Trophoblast cell (in vitro differentiated cells and primary cell): Measurements from ENCODE around the gene DYNLRB1.

Experiments used
- DNase-seq, 2 donors: peaks; one replicate each; pipeline ENCODE4 v3.0.0-alpha.2; 2016
- H2AFZ ChIP-seq: 2 replicates; pipeline ENCODE4 v1.6.1; 2013; ENCODE audit warnings: low read length, moderate library complexity, mild to moderate bottlenecking; ENCODE audit not compliant: insufficient read depth, poor library complexity
- H2AK5ac ChIP-seq: 2 replicates; pipeline ENCODE4 v1.6.1; 2013; ENCODE audit warnings: mild to moderate bottlenecking, low read length
- H2BK120ac ChIP-seq: 2 replicates; pipeline ENCODE4 v1.6.1; 2013; ENCODE audit warnings: low read length, mild to moderate bottlenecking, moderate library complexity; ENCODE audit not compliant: insufficient read depth, poor library complexity
- H2BK12ac ChIP-seq: 2 replicates; pipeline ENCODE4 v1.6.1; 2013; ENCODE audit warnings: mild to moderate bottlenecking, low read length, moderate library complexity
- H2BK5ac ChIP-seq: 2 replicates; pipeline ENCODE4 v1.6.1; 2013; ENCODE audit warnings: low read length, low read depth, moderate library complexity, mild to moderate bottlenecking; ENCODE audit not compliant: poor library complexity
- H3K14ac ChIP-seq: 2 replicates; pipeline ENCODE4 v1.6.1; 2013; ENCODE audit warnings: mild to moderate bottlenecking, low read length
- H3K18ac ChIP-seq: 2 replicates; pipeline ENCODE4 v1.6.1; 2013; ENCODE audit warnings: mild to moderate bottlenecking, low read length
- H3K23ac ChIP-seq: 2 replicates; pipeline ENCODE4 v1.6.1; 2013; ENCODE audit warnings: low read length
- H3K27ac ChIP-seq: 2 replicates; pipeline ENCODE4 v1.5.1; 2013; ENCODE audit warnings: low read depth, mild to moderate bottlenecking, inconsistent platforms, low read length, moderate library complexity
- H3K27me3 ChIP-seq: 2 replicates; pipeline ENCODE4 v1.6.1; 2013; ENCODE audit warnings: inconsistent platforms, mild to moderate bottlenecking, low read length, moderate library complexity; ENCODE audit not compliant: insufficient read depth
- H3K36me3 ChIP-seq, 2 experiments: 1 replicate in 1 of 2; 2 replicates in 1 of 2; pipeline ENCODE4 v1.6.1; 2013; ENCODE audit warnings: low read length in 2 of 2, mild to moderate bottlenecking in 2 of 2, moderate library complexity in 1 of 2; ENCODE audit not compliant: insufficient read depth in 2 of 2, control insufficient read depth in 1 of 2
- H3K4ac ChIP-seq: 2 replicates; pipeline ENCODE4 v1.6.1; 2013; ENCODE audit warnings: low read depth, mild to moderate bottlenecking, low read length, moderate library complexity
- H3K4me1 ChIP-seq, 2 experiments: 1 replicate in 1 of 2; 2 replicates in 1 of 2; pipeline ENCODE4 v1.6.1; 2013; ENCODE audit warnings: low read length in 2 of 2, mild to moderate bottlenecking in 2 of 2, moderate library complexity in 1 of 2; ENCODE audit not compliant: insufficient read depth in 2 of 2, control insufficient read depth in 1 of 2
- H3K4me2 ChIP-seq: 2 replicates; pipeline ENCODE4 v1.6.1; 2013; ENCODE audit warnings: inconsistent platforms, mild to moderate bottlenecking, low read length, moderate library complexity
- H3K4me3 ChIP-seq: 2 replicates; pipeline ENCODE4 v1.5.1; 2013; ENCODE audit warnings: mild to moderate bottlenecking, low read depth, low read length, inconsistent platforms
- H3K79me1 ChIP-seq: one replicate; pipeline ENCODE4 v1.6.1; 2013; ENCODE audit warnings: low read length
- H3K79me2 ChIP-seq: 2 replicates; pipeline ENCODE4 v1.6.1; 2013; ENCODE audit warnings: low read length, mild to moderate bottlenecking; ENCODE audit not compliant: control insufficient read depth, insufficient read depth, poor library complexity
- H3K9ac ChIP-seq: 2 replicates; pipeline ENCODE4 v1.6.1; 2013; ENCODE audit warnings: mild to moderate bottlenecking, low read length
- H3K9me3 ChIP-seq: 2 replicates; pipeline ENCODE4 v1.6.1; 2013; ENCODE audit warnings: low read depth, mild to moderate bottlenecking, control low read depth, inconsistent platforms, low read length; ENCODE audit not compliant: insufficient read depth
- H4K12ac ChIP-seq: 2 replicates; pipeline ENCODE4 v1.6.1; 2013; ENCODE audit warnings: low read depth, mild to moderate bottlenecking, low read length, moderate library complexity
- H4K8ac ChIP-seq: 2 replicates; pipeline ENCODE4 v1.6.1; 2013; ENCODE audit warnings: low read depth, mild to moderate bottlenecking, low read length, moderate library complexity
- H4K91ac ChIP-seq: one replicate; pipeline ENCODE4 v1.6.1; 2013; ENCODE audit warnings: low read depth, mild to moderate bottlenecking, low read length, moderate library complexity
- WGBS: extraction: QIAGEN DNeasy Blood & Tissue Kit; methylation state at CpG from one replicate; pipeline ENCODE4 v1.1.7; 2013; ENCODE audit warnings: missing lambda C conversion rate; ENCODE audit not compliant: insufficient read length, insufficient coverage; ENCODE audit errors: extremely low coverage; 5-methylcytosine and 5-hydroxymethylcytosine counted together

Gene DYNLRB1

DNA sequence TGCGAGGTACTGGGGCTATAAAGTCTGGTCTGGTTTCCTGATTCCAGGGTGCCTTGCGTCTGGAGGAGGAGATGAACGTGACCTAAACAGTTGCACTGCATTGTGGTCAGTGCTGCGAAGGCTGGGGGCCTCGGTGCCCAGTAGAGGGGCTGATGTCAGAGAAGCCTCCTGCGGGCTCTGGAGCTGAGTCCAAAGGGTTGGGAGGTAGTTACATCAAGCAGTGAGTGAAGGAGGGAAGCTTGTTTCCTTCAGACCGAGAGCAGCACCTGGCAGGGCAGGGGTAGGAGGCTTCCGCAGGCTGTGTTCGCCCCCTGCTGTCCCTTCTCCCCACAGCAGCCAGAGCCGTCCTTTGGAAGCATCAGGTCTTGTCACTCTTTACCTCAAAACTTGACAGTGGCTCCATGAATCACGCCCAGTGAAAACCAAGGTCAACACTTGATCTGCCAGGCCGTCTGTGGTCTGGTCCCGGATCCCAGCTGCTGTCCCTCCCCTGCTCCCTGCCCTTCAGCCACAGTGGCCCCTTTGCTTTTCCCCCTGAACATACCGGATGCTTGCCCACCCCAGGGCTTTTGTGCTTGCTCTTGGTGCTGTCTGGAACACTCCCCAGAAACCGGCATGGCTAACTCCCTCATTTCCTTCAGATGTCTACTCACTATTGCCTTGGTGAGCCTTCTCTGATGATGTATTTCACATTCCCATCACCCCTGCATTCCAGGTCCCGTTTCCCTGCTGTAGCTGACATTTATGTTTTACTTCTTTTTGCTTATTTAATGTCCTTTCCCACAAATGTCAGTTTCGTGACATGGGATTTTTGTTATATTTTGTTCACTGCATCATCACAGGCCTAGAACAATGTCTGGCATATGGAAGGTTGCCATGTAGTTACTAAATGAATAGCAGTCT lies 7.0 kb downstream of the DYNLRB1 start:
- H3K4me1 ChIP-seq = peaks cover 8 to 17% of the 10 kb centered on the region in 2 experiments

DNA sequence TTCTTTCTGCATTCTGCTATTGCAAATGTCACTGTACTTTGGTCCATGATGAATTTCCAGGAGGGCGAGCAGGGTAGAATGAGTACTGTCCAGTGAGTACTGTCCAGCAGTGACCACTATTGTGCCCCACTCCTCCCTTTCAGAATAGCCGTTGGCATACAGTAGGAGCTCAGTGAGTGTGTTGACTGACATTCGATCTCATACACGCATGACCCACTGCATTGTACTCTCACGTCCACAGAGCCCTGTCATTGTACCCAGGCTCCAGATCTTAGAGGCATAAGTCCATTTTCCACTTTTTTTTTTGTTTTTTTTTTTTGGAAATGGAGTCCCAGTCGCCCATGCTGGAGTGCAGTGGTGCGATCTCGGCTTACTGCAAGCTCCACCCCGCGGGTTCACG lies 8.2 kb downstream of the DYNLRB1 start:
- H2BK120ac ChIP-seq = no peak overlapping the region
- peaks cover 8 to 17% of the 10 kb centered on the region in 2 experiments for H3K4me1 ChIP-seq
- peaks cover 4% of the 10 kb centered on the region for H3K79me2 ChIP-seq
- no peak overlapping the region for H3K4me2 ChIP-seq
- H3K4me3 ChIP-seq = no peak overlapping the region
- H3K27ac ChIP-seq = no peak overlapping the region
- no peak overlapping the region for H3K18ac ChIP-seq
- H4K12ac ChIP-seq = no peak overlapping the region
- no peak overlapping the region for H2AK5ac ChIP-seq
- no peak overlapping the region for H3K23ac ChIP-seq
- H4K8ac ChIP-seq = no peak overlapping the region
- H2BK12ac ChIP-seq = no peak overlapping the region
- DNase-seq = no peak
- H2AFZ ChIP-seq = no peak overlapping the region
- peaks cover 24 to 37% of the 10 kb centered on the region in 2 experiments for H3K36me3 ChIP-seq
- no peak overlapping the region for H4K91ac ChIP-seq
- no peaks in the 10 kb centered on the region for H3K27me3 ChIP-seq
- no peaks in the 10 kb centered on the region for H3K79me1 ChIP-seq
- no CpG with 5 or more reads among the region's 11 CpGs for WGBS
- H2BK5ac ChIP-seq = no peak overlapping the region
- H3K9me3 ChIP-seq = no peaks in the 10 kb centered on the region
- H3K14ac ChIP-seq = no peak overlapping the region
- H3K4ac ChIP-seq = peak overlapping the region; percentile 29
- H3K9ac ChIP-seq = no peak overlapping the region

More for the DNA sequence above, 7.0 kb downstream of the DYNLRB1 start:
- Histone ChIP-seq H3K27me3 (no peaks in the 10 kb centered on the region), H3K79me1 (no peaks in the 10 kb centered on the region), H3K36me3 (peaks cover 13 to 29% of the 10 kb centered on the region in 2 experiments), H4K91ac (no peak overlapping the region), H2BK12ac (no peak overlapping the region), H3K9me3 (no peaks in the 10 kb centered on the region), H3K4me2 (no peak overlapping the region), H3K4ac (peak overlapping the region; percentile 49), H3K27ac (no peak overlapping the region), H2BK5ac (no peak overlapping the region), H4K12ac (no peak overlapping the region), H3K23ac (no peak overlapping the region), H3K18ac (peak overlapping the region; percentile 21), H3K14ac (no peak overlapping the region), H2AFZ (peak overlapping the region; percentile 21), H3K79me2 (peaks cover 4% of the 10 kb centered on the region), H2AK5ac (no peak overlapping the region), H4K8ac (no peak overlapping the region), H3K4me3 (no peak overlapping the region), H3K9ac (no peak overlapping the region), H2BK120ac (no peak overlapping the region)
- WGBS = no CpG with 5 or more reads among the region's 17 CpGs
- peak; percentile 44 to 57 for DNase-seq

DNA sequence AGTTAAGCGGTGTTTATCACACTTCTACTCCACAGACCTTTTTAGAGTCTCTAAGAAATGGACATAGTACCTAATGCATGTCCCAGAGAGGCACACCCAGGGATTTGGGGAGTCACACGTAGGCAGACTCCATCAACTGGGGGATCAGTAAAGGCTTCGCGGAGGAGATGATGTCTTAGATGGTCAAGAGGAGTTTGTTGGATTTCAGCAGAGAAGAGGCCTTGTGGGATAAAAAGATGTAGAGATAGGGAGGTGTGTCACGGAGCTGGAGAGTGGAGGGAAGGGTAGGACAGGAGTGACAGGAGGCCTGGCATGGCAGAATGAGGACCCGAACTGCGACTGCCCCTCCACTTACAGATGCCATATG lies 9.1 kb downstream of the DYNLRB1 start:
- Histone ChIP-seq H3K4me2 (no peak overlapping the region), H4K8ac (no peak overlapping the region), H3K18ac (no peak overlapping the region), H2BK12ac (no peak overlapping the region), H3K9me3 (no peaks in the 10 kb centered on the region), H3K4me3 (no peak overlapping the region), H2AFZ (no peak overlapping the region), H3K4me1 (peaks cover 8 to 17% of the 10 kb centered on the region in 2 experiments), H3K23ac (no peak overlapping the region), H3K27ac (no peak overlapping the region), H3K4ac (no peak overlapping the region), H2AK5ac (no peak overlapping the region), H2BK120ac (no peak overlapping the region), H3K9ac (no peak overlapping the region), H3K14ac (no peak overlapping the region), H3K27me3 (no peaks in the 10 kb centered on the region), H2BK5ac (no peak overlapping the region), H3K36me3 (peaks cover 30 to 46% of the 10 kb centered on the region in 2 experiments), H3K79me1 (no peaks in the 10 kb centered on the region), H4K12ac (no peak overlapping the region), H3K79me2 (peaks cover 4% of the 10 kb centered on the region), H4K91ac (no peak overlapping the region)
- no CpG with 5 or more reads among the region's 7 CpGs for WGBS
- no peak for DNase-seq

DNA sequence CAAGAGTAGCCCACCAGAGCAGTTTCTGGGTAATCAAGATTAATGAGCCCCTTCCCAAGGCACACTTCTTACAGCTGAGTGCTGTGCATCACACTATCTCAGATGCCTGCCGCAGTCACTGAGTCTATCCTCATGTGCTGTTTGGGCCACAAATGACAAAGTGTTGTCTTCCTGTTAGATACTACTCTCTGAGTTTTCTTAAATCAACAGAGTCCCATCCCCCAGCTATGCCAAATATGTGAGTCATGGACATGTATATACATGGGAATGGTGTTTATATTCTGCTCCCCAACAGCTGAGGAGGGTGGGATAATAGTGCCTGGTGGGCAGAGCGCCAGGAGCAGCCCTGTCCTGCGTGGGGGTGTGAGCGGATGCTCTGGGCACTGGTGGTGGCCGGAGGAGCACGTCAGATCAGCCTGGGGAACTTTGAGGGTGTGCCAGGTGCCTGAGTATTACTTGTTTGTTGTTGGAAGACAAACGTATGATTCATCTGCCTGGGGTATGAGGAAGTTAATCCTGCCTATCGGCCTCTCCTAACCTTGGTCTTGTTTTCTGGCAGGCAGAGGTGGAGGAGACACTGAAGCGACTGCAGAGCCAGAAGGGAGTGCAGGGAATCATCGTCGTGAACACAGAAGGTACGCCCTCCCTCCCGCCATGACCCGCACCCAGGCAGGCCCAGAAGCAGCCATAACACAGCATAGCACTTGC lies 9.6 kb downstream of the DYNLRB1 start:
- Histone ChIP-seq H3K27me3 (no peaks in the 10 kb centered on the region), H2BK12ac (no peak overlapping the region), H3K79me1 (no peaks in the 10 kb centered on the region), H3K79me2 (peaks cover 4% of the 10 kb centered on the region), H3K9me3 (peaks cover 2% of the 10 kb centered on the region), H3K9ac (no peak overlapping the region), H2BK5ac (no peak overlapping the region), H3K14ac (no peak overlapping the region), H4K91ac (no peak overlapping the region), H3K4me3 (no peak overlapping the region), H3K4me1 (peaks cover 8 to 17% of the 10 kb centered on the region in 2 experiments), H2AK5ac (no peak overlapping the region), H3K23ac (no peak overlapping the region), H3K18ac (no peak overlapping the region), H4K8ac (no peak overlapping the region), H3K4ac (no peak overlapping the region), H4K12ac (no peak overlapping the region), H3K36me3 (peaks cover 32 to 51% of the 10 kb centered on the region in 2 experiments), H2BK120ac (no peak overlapping the region), H2AFZ (no peak overlapping the region), H3K27ac (peak overlapping the region; percentile 54), H3K4me2 (no peak overlapping the region)
- no CpG with 5 or more reads among the region's 14 CpGs for WGBS
- peak; percentile 86 to 93 for DNase-seq
